Adrenal gland (tissue), 12 donors: ENCODE results near the gene ATP6AP1. TPM values are rescaled to one million over a fixed set of nuclear protein-coding genes. Genes with fewer than 3 reads are reported as not detected.

Source experiments
- DNase-seq, 7 donors: peaks; one replicate each; pipeline ENCODE4 v3.0.0-alpha.2; 2019 to 2020
- H3K27ac ChIP-seq, 5 donors: fragments of 200-600 bp; sonication (generic) in 4 of 5; 1 replicate in 3 of 5; 2 replicates in 2 of 5; pipeline versions ENCODE4 v1.5.1 to v1.8.0; 2016 to 2020; ENCODE audit warnings: mild to moderate bottlenecking in 1 of 5
- H3K27me3 ChIP-seq: fragments of 200-600 bp; 2 replicates; pipeline ENCODE4 v1.8.0; 2021
- H3K36me3 ChIP-seq, 2 donors: fragments of 200-600 bp; replicated peaks in 1 of 2; 1 replicate in 1 of 2; 2 replicates in 1 of 2; pipeline versions ENCODE4 v1.5.1 to v1.8.0; 2018 to 2022
- H3K4me1 ChIP-seq, 2 donors: fragments of 200-600 bp; replicated peaks in 1 of 2; 1 replicate in 1 of 2; 2 replicates in 1 of 2; pipeline versions ENCODE4 v1.5.1 to v1.8.0; 2018 to 2021
- H3K4me3 ChIP-seq, 4 donors: fragments of 200-600 bp; sonication (generic) in 3 of 4; one replicate each; pipeline ENCODE4 v1.5.1; 2016 to 2018
- H3K9me3 ChIP-seq, 3 donors: fragments of 200-600 bp; sonication (generic) in 1 of 3; replicated peaks in 1 of 3; 1 replicate in 2 of 3; 2 replicates in 1 of 3; pipeline versions ENCODE4 v1.5.1 to v1.8.0; 2016 to 2021
- POLR2A ChIP-seq, 2 donors: fragments of 450-650 bp; IDR thresholded peaks; one replicate each; pipeline ENCODE4 v1.6.1; 2017; ENCODE audit warnings: antibody characterized with exemption in 2 of 2, mild to moderate bottlenecking in 2 of 2, moderate library complexity in 1 of 2
- WGBS, 4 donors: extraction: QIAGEN DNeasy Blood & Tissue Kit in 2 of 4; methylation state at CpG; one replicate each; pipeline versions ENCODE4 v1.1.5 to v1.1.7; 2013 to 2017; 5-methylcytosine and 5-hydroxymethylcytosine counted together
- intact Hi-C, 2 donors: fragments of 100-400 bp; cut with DNase I; formaldehyde crosslinking; loops; one replicate each; pipeline versions ENCODE4 v1.14.1 to v1.15.0; 2022 to 2023
- polyA plus RNA-seq, 3 donors: library from polyadenylated mRNA; stranded (reverse); fragments of 200-250 nt in 2 of 3; fragments of 350-450 nt in 1 of 3; fragmentation: Illumina TruSeq in 1 of 3; extraction: RNeasy Lipid Tissue Mini Kit (QIAGEN cat#74804) in 1 of 3; gene quantifications; one replicate each; pipeline ENCODE4 v1.2.3, GENCODE V29; 2013 to 2014
- total RNA-seq, 9 donors: library from RNA; depleted of rRNA in 4 of 9; stranded (reverse); fragments of >200 nt in 4 of 9; fragments of 120-200 nt in 1 of 9; fragmentation: NEBNext Ultra II Directional in 1 of 9; extraction: Animal tissue kit (Norgen Biotek cat#: 25700) in 1 of 9; gene quantifications; one replicate each; pipeline versions ENCODE4 v1.1.0 to v1.2.4, GENCODE V29; 2013 to 2023
- TF ChIP-seq, protein P1 (sequence below), 6 experiments: fragments of 450-650 bp in 4 of 6; fragments of 200-600 bp in 2 of 6; sonication (generic) in 1 of 6; IDR thresholded peaks; 1 replicate in 5 of 6; 2 replicates in 1 of 6; pipeline versions ENCODE4 v1.5.1 to v1.8.0; 2016 to 2021; ENCODE audit warnings: antibody characterized with exemption in 6 of 6, mild to moderate bottlenecking in 2 of 6, moderate library complexity in 1 of 6
- donor health status: healthy with polysubstance abuse.
- donor health status: Bipolar disorder and iron deficiency.
- donor health status: DM: yes; HTN: yes; CAD: no.
- donor health status: DM: no; HTN: no; CAD: no.
- donor health status: DM: no; HTN: no; CAD: no.
- donor health status: DM: yes; HTN: yes; CAD: no.

The ATP6AP1 gene
- total and polyA plus RNA-seq, 12 donors = 55.4 to 170 (median 117) TPM

DNA sequence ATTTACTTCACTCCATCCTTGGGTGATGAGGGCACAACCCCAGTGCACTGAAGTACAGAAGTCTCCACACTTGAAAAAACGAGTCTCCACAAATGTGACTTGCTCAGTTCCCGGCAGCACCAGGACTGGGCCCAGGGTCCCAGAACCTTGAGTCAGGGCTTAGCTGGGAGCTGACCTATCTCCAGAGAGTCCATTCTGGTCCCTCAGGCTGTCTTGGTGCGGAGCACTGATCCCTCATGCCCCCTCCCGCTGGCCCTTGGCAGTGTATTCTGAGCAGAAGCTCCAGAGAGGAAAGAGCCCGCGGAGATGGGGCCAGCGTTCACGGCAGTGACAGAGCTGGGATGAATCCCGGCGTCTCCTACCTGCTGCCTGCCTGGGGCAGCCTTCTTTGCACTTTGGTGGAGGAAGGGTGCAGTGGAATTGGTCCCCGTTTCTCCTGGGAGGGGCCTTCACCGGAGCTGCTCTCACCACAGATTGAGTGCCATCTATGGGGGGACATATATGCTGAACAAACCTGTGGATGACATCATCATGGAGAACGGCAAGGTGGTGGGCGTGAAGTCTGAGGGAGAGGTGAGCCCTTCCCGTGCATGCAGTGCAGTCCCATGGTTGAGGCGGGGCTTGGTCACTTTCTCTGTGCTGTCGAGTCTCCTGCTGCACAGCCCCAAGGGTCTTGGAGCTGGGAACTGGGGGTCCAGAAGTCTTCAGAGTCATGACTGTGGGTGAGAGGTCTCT, 12.3 kb downstream of the ATP6AP1 start:
- peaks cover 0 to 39% of the 10 kb centered on the region in 2 donors for H3K36me3 ChIP-seq
- no peak overlapping the region for H3K27ac ChIP-seq
- intact Hi-C loops = no loop called here
- H3K4me1 ChIP-seq = peaks cover 0 to 21% of the 10 kb centered on the region in 2 donors
- WGBS, 4 donors = 68 to 88% (median 80%) methylated on average over 3 to 17 of the region's 17 CpGs
- no peaks in the 10 kb centered on the region for H3K9me3 ChIP-seq
- no peaks in the 10 kb centered on the region for H3K27me3 ChIP-seq
- no peak overlapping the region for H3K4me3 ChIP-seq
- TF ChIP-seq POLR2A (IDR thresholded peaks at IDR 0.05) = no peak
- TF ChIP-seq, protein P1, sequence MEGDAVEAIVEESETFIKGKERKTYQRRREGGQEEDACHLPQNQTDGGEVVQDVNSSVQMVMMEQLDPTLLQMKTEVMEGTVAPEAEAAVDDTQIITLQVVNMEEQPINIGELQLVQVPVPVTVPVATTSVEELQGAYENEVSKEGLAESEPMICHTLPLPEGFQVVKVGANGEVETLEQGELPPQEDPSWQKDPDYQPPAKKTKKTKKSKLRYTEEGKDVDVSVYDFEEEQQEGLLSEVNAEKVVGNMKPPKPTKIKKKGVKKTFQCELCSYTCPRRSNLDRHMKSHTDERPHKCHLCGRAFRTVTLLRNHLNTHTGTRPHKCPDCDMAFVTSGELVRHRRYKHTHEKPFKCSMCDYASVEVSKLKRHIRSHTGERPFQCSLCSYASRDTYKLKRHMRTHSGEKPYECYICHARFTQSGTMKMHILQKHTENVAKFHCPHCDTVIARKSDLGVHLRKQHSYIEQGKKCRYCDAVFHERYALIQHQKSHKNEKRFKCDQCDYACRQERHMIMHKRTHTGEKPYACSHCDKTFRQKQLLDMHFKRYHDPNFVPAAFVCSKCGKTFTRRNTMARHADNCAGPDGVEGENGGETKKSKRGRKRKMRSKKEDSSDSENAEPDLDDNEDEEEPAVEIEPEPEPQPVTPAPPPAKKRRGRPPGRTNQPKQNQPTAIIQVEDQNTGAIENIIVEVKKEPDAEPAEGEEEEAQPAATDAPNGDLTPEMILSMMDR (IDR thresholded peaks at IDR 0.05) = no peak
- no peak for DNase-seq

DNA sequence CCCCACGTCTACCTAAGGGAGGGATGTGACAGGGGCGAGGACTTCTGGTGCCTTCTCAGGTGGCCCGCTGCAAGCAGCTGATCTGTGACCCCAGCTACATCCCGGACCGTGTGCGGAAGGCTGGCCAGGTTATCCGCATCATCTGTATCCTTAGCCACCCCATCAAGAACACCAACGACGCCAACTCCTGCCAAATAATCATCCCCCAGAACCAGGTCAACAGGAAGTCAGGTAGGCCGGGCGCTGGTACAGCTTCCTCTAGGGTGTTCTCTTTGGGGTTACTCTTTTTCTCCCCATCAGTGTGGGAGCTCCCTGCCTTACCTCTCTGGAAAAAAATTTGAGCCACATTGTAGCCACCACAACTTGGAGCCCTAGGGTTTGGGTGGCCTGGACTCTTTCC, 13.1 kb downstream of the ATP6AP1 start:
- Histone ChIP-seq H3K36me3 (peaks cover 0 to 38% of the 10 kb centered on the region in 2 donors), H3K4me1 (peaks cover 0 to 22% of the 10 kb centered on the region in 2 donors), H3K4me3 (no peak overlapping the region), H3K9me3 (no peaks in the 10 kb centered on the region), H3K27ac (no peak overlapping the region), H3K27me3 (no peaks in the 10 kb centered on the region)
- no peak for DNase-seq
- TF ChIP-seq, protein P1 (IDR thresholded peaks at IDR 0.05) = no peak
- TF ChIP-seq POLR2A (IDR thresholded peaks at IDR 0.05) = no peak
- intact Hi-C loops = no loop called here
- WGBS, 4 donors = 67 to 92% (median 89%) methylated on average over 3 to 11 of the region's 11 CpGs

DNA sequence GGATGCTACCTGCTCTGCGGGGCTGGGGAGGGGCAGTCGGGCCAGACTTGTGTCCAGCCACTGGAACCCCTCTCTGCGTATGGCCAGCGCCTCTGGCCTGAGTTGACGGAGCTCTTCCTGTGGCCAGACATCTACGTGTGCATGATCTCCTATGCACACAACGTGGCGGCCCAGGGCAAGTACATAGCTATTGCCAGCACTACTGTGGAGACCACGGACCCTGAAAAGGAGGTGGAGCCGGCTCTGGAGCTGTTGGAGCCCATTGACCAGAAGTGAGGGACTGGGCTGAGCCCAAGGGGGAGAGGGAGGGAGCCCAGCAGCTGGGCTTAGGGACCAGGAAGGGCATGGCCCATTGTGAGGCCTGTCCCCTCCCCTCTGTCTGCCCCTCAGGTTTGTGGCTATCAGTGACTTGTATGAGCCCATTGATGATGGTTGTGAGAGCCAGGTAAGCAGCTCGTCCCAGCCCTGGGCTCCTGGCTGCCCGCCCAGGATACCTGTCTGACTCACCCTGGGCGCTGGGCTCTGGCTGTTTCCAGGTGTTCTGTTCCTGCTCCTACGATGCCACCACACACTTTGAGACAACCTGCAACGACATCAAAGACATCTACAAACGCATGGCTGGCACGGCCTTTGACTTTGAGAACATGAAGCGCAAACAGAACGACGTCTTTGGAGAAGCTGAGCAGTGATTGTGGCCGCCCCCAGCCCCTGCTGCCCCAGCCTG, 13.7 kb downstream of the ATP6AP1 start:
- no peaks in the 10 kb centered on the region for H3K27me3 ChIP-seq
- intact Hi-C loops = no loop called here
- 77 to 84% (median 82%) methylated on average over 8 to 21 of the region's 21 CpGs for WGBS, 4 donors
- no peaks in the 10 kb centered on the region for H3K9me3 ChIP-seq
- TF ChIP-seq, protein P1 (IDR thresholded peaks at IDR 0.05) = no peak
- no peak for TF ChIP-seq POLR2A (IDR thresholded peaks at IDR 0.05)
- H3K4me3 ChIP-seq = no peak overlapping the region
- H3K4me1 ChIP-seq = peaks cover 0 to 22% of the 10 kb centered on the region in 2 donors
- no peak overlapping the region for H3K27ac ChIP-seq
- DNase-seq = no peak
- H3K36me3 ChIP-seq = peaks cover 0 to 38% of the 10 kb centered on the region in 2 donors

- peak overlapping the region in 4 of 5 donors; percentile 75 to 92 (median 82) for H3K27ac ChIP-seq
- H3K36me3 ChIP-seq = peaks cover 0 to 42% of the 10 kb centered on the region in 2 donors
- no peaks in the 10 kb centered on the region for H3K27me3 ChIP-seq
- intact Hi-C loops = no loop called here
- 0 to 41% (median 23%) methylated on average over 2 to 10 of the region's 10 CpGs for WGBS, 4 donors
- TF ChIP-seq, protein P1 (IDR thresholded peaks at IDR 0.05) = no peak
- no peak for TF ChIP-seq POLR2A (IDR thresholded peaks at IDR 0.05)
- no peaks in the 10 kb centered on the region for H3K9me3 ChIP-seq
- peaks cover 0 to 18% of the 10 kb centered on the region in 2 donors for H3K4me1 ChIP-seq
- DNase-seq = no peak
- H3K4me3 ChIP-seq = peak overlapping the region in 1 of 4 donors; percentile 65
Measured at GRCh38 chrX:154443479-154443910, 15.0 kb downstream of the ATP6AP1 start.
